DOHH2 (cell line): ENCODE measurements around the gene FCRL4.

Experiments
- H3F3A ChIP-seq: fragments of 200-600 bp; sonication (generic), shearing (Covaris generic); 2 replicates; pipeline ENCODE4 v1.6.0; 2016; ENCODE audit warnings: antibody characterized with exemption, mild to moderate bottlenecking; ENCODE audit not compliant: control insufficient read depth, insufficient read depth
- H3K27ac ChIP-seq: fragments of 200-600 bp; sonication (generic); 2 replicates; pipeline ENCODE4 v1.5.1; 2014; ENCODE audit warnings: low read depth, mild to moderate bottlenecking, low read length, moderate library complexity
- H3K27me3 ChIP-seq: fragments of 200-600 bp; sonication (generic); 2 replicates; pipeline ENCODE4 v1.6.1; 2014; ENCODE audit warnings: mild to moderate bottlenecking, low read length, mixed read lengths; ENCODE audit not compliant: control insufficient read depth
- H3K36me3 ChIP-seq: fragments of 200-600 bp; sonication (generic); 2 replicates; pipeline ENCODE4 v1.6.1; 2014; ENCODE audit warnings: mild to moderate bottlenecking, low read length, moderate library complexity, mixed read lengths; ENCODE audit not compliant: control insufficient read depth
- H3K4me1 ChIP-seq: fragments of 200-600 bp; sonication (generic); 2 replicates; pipeline ENCODE4 v1.6.1; 2014; ENCODE audit warnings: mild to moderate bottlenecking, low read length, mixed read lengths; ENCODE audit not compliant: control insufficient read depth
- H3K4me2 ChIP-seq: fragments of 200-600 bp; sonication (generic); 2 replicates; pipeline ENCODE4 v1.6.0; 2014; ENCODE audit warnings: mild to moderate bottlenecking, low read length, moderate library complexity
- H3K4me3 ChIP-seq: fragments of 200-600 bp; sonication (generic); 2 replicates; pipeline ENCODE4 v1.5.1; 2014; ENCODE audit warnings: mild to moderate bottlenecking, low read length, mixed read lengths
- H3K79me2 ChIP-seq: fragments of 200-600 bp; sonication (generic); 2 replicates; pipeline ENCODE4 v1.6.1; 2014; ENCODE audit warnings: mild to moderate bottlenecking, low read length, mixed read lengths; ENCODE audit not compliant: control insufficient read depth
- H3K9me2 ChIP-seq: fragments of 200-600 bp; sonication (generic); replicated peaks from 2 replicates; pipeline ENCODE4 v1.6.1; 2014; ENCODE audit warnings: mild to moderate bottlenecking, low read length, mixed read lengths; ENCODE audit not compliant: control insufficient read depth
- H3K9me3 ChIP-seq: fragments of 200-600 bp; sonication (generic); 2 replicates; pipeline ENCODE4 v1.6.1; 2014; ENCODE audit warnings: antibody characterized with exemption, low read length, mixed read lengths; ENCODE audit not compliant: control insufficient read depth, insufficient read depth
- H4K20me1 ChIP-seq: fragments of 200-600 bp; sonication (generic); 2 replicates; pipeline ENCODE4 v1.6.0; 2014; ENCODE audit warnings: low read depth, mild to moderate bottlenecking, antibody characterized with exemption, low read length, moderate library complexity; ENCODE audit not compliant: control insufficient read depth, insufficient read depth
- EZH2phosphoT487 ChIP-seq: fragments of 200-600 bp; sonication (generic); IDR thresholded peaks from 2 replicates; pipeline ENCODE4 v1.6.1; 2017; ENCODE audit warnings: borderline replicate concordance, mild to moderate bottlenecking, antibody characterized with exemption, low read length, moderate library complexity, mixed read lengths
- TF ChIP-seq, protein P1 (sequence below): fragments of 200-600 bp; sonication (generic); IDR thresholded peaks from one replicate; pipeline ENCODE4 v1.5.1; 2014; ENCODE audit warnings: antibody characterized with exemption, mild to moderate bottlenecking, low read depth, low read length; ENCODE audit not compliant: poor library complexity, severe bottlenecking

The FCRL4 gene

DNA sequence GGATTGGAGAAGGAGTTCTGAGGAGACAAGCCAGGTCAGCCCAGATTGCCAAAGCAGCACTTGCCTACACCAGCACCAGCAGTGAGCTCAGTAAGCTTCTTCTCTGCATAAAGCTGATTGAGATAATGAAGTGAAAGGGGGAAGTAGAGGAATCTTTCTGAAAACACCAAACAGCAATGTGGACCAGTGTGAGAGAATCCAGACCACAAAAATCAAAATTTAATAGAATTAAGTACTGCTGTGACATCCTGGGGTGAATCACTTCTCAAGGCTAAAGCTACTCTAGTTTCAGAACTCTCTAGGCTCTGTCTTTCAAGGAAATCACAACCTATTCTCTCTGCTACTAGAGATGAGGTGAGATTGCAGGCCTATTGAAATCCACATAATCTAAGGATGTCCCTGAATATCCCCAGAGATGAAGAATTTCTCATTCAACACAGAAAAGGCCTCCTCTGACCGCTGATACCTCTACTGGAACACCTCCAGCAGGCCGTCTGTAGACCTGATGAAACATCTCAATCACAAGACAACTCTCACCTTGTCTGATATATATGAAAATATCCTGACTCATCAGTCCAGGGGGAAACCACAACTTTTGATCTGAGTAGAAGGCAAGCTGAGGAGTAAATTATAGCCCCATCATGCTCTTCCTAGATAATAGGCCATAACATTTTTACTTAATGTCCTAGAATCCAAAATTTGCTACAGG lies at the start of gene FCRL4:
Gene FCRL4 (minus strand): TSS at position 127 of the 709 bp plus-strand sequence. CDS start 141 bp downstream, outside the sequence.
- H3K27ac ChIP-seq = no peak within 1 kb of the TSS
- no peaks in the 10 kb centered on the region for H3K9me2 ChIP-seq
- no peak within 1 kb of the TSS for H3K4me3 ChIP-seq
- no peaks in the 10 kb centered on the region for H3K79me2 ChIP-seq
- peak within 1 kb of the TSS; percentile 21; the same call in 1 of the 2 replicates for H3K4me2 ChIP-seq
- H3K4me1 ChIP-seq = peaks cover 50% of the 10 kb centered on the region
- no peaks in the 10 kb centered on the region for H3K27me3 ChIP-seq
- H4K20me1 ChIP-seq = no peaks in the 10 kb centered on the region
- no peak for TF ChIP-seq EZH2phosphoT487
- TF ChIP-seq, protein P1, sequence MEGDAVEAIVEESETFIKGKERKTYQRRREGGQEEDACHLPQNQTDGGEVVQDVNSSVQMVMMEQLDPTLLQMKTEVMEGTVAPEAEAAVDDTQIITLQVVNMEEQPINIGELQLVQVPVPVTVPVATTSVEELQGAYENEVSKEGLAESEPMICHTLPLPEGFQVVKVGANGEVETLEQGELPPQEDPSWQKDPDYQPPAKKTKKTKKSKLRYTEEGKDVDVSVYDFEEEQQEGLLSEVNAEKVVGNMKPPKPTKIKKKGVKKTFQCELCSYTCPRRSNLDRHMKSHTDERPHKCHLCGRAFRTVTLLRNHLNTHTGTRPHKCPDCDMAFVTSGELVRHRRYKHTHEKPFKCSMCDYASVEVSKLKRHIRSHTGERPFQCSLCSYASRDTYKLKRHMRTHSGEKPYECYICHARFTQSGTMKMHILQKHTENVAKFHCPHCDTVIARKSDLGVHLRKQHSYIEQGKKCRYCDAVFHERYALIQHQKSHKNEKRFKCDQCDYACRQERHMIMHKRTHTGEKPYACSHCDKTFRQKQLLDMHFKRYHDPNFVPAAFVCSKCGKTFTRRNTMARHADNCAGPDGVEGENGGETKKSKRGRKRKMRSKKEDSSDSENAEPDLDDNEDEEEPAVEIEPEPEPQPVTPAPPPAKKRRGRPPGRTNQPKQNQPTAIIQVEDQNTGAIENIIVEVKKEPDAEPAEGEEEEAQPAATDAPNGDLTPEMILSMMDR = no peak
- no peaks in the 10 kb centered on the region for H3K9me3 ChIP-seq
- peaks cover 9% of the 10 kb centered on the region for H3F3A ChIP-seq
- no peaks in the 10 kb centered on the region for H3K36me3 ChIP-seq

DNA sequence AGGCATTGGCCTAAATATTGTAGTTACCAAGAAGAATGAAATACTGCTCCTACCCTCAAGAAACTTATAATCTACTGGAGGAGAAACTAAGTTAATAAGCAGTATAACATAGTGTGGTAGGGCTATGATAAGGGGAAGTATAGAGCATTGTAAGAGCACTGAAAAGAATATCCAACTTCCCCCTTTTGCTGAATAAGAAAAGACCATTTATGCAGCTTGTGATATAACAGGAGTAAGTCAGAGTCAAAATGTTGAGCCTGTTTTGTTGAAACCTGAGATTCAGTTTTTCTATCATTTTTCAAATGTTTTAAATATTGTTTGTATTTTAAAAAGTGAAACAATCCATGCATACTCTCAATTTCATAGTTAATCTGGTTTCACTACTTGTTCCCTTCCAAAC lies 48.3 kb upstream of the FCRL4 start:
- H4K20me1 ChIP-seq = no peaks in the 10 kb centered on the region
- peaks cover 28% of the 10 kb centered on the region for H3K4me1 ChIP-seq
- H3K27me3 ChIP-seq = no peaks in the 10 kb centered on the region
- H3K4me2 ChIP-seq = no peak overlapping the region
- H3K27ac ChIP-seq = no peak overlapping the region
- no peaks in the 10 kb centered on the region for H3K36me3 ChIP-seq
- TF ChIP-seq, protein P1 = no peak
- TF ChIP-seq EZH2phosphoT487 = no peak
- no peak overlapping the region for H3K4me3 ChIP-seq
- no peaks in the 10 kb centered on the region for H3K9me3 ChIP-seq
- H3K9me2 ChIP-seq = no peaks in the 10 kb centered on the region
- no peaks in the 10 kb centered on the region for H3F3A ChIP-seq
- no peaks in the 10 kb centered on the region for H3K79me2 ChIP-seq

DNA sequence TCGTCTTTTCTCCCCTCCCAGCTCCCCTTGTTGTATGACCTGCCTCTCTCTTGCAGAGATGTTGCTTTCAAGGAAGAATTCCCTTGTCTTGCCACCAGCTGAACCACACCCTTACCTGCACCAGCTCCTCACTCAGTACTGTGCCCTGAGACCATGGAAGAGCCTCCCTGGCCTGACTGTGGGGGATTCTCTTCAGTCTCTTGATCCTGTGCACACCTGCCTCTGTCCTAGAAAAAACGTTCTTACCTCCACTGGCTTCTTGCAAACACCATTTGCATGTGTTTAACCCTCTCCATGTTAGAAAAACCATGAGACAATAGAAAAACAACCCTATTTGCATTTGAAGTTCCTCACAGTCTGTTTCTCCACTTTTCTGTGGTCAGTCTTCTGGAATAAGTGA lies 43.3 kb upstream of the FCRL4 start:
- H3K4me3 ChIP-seq = peak overlapping the region; percentile 2; the same call in 1 of the 2 replicates
- no peaks in the 10 kb centered on the region for H3F3A ChIP-seq
- peaks cover 30% of the 10 kb centered on the region for H3K4me1 ChIP-seq
- H3K79me2 ChIP-seq = no peaks in the 10 kb centered on the region
- TF ChIP-seq EZH2phosphoT487 = no peak
- TF ChIP-seq, protein P1 = no peak
- H3K27me3 ChIP-seq = no peaks in the 10 kb centered on the region
- peak overlapping the region; percentile 28; the same call in 1 of the 2 replicates for H3K4me2 ChIP-seq
- H3K36me3 ChIP-seq = no peaks in the 10 kb centered on the region
- no peak overlapping the region for H3K27ac ChIP-seq
- no peaks in the 10 kb centered on the region for H4K20me1 ChIP-seq
- no peaks in the 10 kb centered on the region for H3K9me3 ChIP-seq
- H3K9me2 ChIP-seq = no peaks in the 10 kb centered on the region
